DMS114 treated with DMSO at 0.1 percent for 48 hours (cell line): ENCODE data around the gene ADAMTS15.

Experiments used
- DNase-seq: peaks from one replicate; lab custom pipeline; 2025; ENCODE audit not compliant: unreplicated experiment; lab: John Stamatoyannopoulos, UW

The ADAMTS15 gene

DNA sequence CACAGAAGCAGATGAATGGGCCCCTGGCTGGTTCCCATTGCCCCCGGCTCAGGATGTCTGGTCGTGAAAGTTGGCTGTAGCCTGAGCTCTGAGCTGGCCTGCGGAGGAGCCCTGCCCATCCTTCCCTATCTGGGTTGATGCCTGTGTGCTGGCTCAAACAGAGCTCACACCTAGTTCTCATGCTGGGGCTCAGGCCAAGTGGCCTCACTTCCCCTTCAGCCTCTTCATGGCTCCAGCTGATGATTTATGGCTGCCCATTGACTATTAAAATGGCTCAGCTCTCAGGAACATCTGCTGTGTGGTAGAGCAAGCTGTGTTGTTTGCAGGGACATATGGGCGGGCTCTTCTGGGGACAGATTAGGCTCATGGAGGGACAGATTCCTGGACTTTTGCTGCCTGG lies 64.7 kb downstream of the ADAMTS15 start:
- no peak for DNase-seq

GRCh38 chr11:130514316-130514715 lies 65.9 kb downstream of the ADAMTS15 start:
- DNase-seq: no peak

DNA sequence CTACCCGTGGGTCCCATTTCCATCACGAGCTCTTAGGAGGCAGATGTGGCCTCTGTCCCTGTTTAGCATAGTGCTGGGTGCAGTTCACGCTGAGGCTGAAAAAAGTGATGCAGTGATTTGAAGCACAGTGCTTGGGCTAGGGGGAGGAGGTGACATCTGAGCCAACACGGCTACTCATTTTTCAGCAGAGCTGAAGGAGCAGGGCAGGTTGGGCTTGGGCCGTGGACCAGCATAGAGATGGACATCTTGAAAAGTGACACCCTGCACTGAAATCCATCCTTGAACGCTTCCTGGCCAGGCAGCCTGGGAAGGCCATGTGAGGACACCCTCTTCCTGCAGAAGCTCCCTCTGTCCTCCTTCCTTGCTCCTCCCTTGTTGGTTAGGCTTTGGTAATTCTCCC lies 66.4 kb downstream of the ADAMTS15 start:
- no peak for DNase-seq

GRCh38 chr11:130515829-130516553 lies 67.5 kb downstream of the ADAMTS15 start:
- no peak for DNase-seq

DNA sequence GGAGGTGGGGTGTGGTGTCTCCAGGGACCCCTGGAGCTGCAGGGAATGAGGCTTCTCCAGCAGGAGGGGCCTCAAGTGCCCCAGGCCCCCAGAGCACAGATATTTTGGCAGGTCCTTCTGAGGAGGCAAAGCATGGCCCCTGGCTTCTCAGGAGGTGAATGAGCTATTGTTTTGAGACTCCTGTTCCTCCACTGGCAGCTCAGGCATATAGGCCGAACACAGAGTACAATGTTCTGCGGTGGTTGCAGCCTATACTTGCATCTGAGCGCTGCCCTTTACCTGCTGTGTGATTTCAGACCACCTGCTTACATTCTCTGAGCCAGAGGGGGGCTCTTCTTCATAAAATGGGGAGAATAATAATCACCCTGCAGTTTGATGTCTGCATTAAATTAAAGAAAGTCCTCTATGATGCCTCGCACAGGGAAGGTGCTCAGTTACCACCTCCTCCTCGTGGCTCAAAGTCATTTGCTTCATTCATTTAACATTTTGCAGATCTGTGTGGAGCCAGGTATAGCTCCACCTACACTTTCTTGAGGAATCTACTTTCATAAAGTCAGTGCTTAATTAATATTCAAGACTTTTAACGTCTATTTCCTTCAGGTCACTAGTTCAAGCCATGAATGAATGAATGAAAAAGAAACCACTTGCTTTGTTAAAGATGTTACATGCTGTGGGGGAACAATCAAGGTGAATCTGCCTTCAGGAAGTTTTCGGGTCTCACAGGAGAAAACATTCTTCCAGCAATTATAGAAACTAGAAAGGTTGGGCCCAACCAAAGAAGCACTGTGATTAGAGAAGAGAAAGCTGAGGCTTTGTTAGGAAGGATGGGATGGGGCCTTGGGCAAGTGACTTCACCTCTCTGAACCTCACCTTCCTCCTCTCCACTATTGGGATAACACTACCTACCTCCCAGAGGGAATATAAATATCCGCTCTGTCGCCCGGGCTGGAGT lies 68.4 kb downstream of the ADAMTS15 start:
- DNase-seq: no peak

DNA sequence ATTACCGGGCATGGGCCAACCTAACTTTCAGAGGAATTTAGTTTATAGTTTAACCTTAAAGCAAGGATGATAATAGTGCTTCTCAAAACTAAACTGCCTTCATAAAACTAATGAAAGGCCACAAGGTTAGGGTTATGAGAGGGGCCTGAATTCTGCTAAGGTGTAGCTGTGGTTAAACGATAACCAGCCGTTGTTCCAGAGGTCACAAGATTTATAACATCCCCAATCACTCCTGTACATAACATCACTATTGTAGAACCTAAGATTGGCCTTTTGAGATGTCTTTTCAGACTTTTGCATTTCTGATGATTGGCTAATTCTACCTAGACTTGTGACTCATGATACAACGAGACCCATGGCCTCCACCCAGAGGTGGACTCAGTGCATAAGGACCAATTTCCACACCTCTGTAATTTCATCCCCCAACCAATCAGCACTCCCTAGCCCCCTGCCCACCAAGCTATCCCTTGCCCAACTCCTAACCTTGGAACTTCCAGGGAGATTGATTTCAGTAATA lies 69.8 kb downstream of the ADAMTS15 start:
- no peak for DNase-seq

GRCh38 chr11:130519128-130519932 lies 70.9 kb downstream of the ADAMTS15 start:
- DNase-seq: no peak

DNA sequence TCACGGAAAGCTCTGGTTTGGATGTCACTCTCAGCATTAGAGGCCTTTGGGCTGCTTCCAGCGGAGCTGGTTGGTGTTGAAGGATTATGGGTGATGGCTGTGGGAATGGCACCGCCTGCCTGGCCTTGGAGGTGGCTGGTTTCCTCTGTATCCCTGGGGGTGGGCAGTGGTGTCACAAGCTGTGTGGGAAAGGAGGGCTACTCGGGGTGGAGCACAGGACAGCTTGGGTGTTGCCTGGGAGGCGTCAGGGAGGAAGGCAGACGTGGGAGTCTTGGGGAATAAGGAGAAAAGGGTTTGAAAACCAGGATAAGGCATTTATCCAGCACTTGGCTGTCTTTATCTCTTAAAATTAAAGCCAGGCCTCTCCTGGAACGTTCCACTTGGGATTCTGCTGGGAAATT lies 71.8 kb downstream of the ADAMTS15 start:
- no peak for DNase-seq

DNA sequence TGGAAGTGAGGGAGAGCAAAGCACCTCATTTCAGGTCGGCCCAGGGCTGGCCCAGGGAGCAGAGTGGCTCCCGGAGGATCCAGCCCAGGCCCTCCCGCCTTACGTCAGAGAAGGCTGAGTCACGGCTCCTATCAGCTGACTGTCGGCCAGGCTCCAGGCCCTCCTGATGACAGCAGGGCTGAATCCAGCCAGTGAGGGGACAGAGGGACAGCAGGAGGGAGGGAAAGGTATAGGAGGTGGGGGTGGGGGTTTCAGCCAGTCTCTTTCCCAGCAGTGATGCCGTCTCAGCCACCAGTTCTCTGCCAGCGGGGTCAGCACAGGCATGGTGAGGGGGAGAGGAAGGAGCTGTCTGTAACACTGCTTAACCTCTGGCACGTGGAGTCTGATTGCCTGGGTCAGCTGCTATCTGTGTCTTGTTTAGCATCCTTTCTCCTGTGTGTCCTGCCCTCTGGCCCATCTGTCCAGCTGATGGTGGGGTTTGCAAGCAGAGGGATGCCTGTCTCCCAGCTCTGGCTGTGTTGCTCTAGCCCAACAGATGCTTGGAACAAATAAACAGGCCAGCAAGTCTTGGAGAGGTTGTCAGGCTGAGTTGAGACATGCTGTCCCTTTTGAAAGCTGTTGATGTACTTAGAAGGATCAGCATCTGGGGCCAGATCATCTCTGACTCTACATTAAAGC lies 74.0 kb downstream of the ADAMTS15 start:
- no peak for DNase-seq

- DNase-seq: no peak
Observed at GRCh38 chr11:130523166-130523565, 74.7 kb downstream of the ADAMTS15 start.

- no peak for DNase-seq
Observed at GRCh38 chr11:130523609-130524008, 75.2 kb downstream of the ADAMTS15 start.

- DNase-seq: no peak
Observed at GRCh38 chr11:130524132-130524790, 75.8 kb downstream of the ADAMTS15 start.

- no peak for DNase-seq
Observed at GRCh38 chr11:130525307-130525706, 76.9 kb downstream of the ADAMTS15 start.
